Measurements from ENCODE around the gene BRCC3.

Gene BRCC3

DNA sequence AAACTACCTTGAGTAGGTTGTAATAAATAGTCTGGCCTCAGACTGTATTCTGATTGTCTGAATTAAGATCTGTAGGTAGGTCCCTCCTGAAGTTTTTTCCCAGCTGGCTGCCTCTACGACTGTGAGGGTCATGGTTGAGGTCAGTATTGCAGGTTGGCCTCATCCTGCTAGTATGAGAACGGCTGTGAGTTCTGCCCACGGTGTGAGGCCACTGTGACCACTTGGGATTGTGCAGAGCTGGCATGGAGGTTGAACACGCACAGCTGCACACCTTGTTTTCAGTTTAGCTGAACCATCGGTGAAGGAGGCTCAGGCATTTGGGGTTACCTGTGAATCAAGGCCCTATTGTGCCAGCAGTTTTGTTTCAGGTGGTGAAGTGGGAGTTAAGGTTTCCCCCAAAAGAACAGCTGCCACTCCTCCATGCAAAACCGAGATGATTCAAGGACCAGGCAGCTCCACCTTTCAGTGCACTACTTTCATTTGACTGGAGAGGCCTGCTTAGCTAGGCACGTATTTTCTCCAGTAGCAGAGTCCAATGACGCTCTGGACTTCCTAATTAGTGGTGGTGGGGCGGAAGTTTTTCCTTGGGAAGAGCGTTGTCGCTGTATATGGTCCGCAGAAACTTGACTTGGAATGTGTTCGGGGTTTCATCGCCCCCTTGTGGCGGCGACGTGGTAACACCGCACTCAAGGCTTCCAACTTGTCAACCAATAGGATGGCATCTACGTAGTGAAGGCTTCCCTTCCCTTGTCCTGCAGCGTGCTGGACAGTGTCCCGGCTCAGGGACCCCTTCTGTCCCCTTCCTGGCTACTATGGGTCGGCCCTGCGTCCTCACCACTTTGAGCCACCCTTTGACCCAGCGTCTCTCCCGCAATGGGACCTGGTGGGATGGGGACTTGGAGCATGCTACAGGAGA, 14.2 kb upstream of the BRCC3 start:
- peak in 1 of 2 experiments; percentile 33 for DNase-seq (ENCODE audit: low read depth in 2 of 2)

GRCh38 chrX:155061760-155062159, 9.5 kb upstream of the BRCC3 start:
- DNase-seq (ENCODE audit: low read depth in 2 of 2) = no peak

GRCh38 chrX:155065035-155065734, 6.1 kb upstream of the BRCC3 start:
- no peak for DNase-seq (ENCODE audit: low read depth in 2 of 2)

GRCh38 chrX:155068165-155068564, 3.1 kb upstream of the BRCC3 start:
- DNase-seq (ENCODE audit: low read depth in 2 of 2) = no peak

- no peak for DNase-seq (ENCODE audit: low read depth in 2 of 2)
Measured at GRCh38 chrX:155069414-155069813, 1.9 kb upstream of the BRCC3 start.

DNA sequence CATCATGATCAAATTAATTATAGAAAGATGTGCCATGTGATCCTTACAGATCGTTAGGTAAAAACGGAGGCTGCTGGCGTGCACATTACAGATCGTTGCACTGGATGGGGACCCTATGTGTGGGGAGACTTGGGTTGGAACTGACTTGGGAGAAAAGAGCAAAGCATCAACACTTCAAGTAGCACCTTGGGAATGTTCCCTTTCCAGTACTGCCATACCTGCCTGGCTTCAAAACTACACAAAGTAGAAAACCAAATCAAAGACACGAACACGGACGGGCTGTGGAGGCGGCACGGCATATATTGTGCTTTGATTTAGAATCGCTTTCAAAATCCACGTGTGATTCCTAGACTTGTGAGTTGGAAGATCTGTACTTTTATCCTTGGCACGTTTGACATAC, 1.3 kb upstream of the BRCC3 start:
- DNase-seq (ENCODE audit: low read depth in 2 of 2) = no peak

DNA sequence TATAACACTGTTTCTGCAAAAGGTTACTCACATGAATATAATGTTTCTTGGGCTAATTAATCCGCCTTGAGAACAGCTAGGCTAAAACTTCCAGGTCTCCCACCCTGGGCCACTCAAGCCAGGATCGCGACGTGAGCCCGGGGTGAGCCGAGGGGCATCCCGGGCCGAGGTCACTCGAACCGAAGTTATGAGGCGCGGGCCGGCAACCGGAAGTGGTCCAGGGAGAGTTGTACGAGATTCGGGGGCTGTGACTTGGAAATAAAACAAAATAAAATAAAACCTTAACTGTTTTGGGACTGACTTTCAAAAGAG, 689 bp upstream of the BRCC3 start:
- DNase-seq (ENCODE audit: low read depth in 2 of 2) = no peak

- no peak for DNase-seq (ENCODE audit: low read depth in 2 of 2)
Measured at GRCh38 chrX:155071694-155072280, 479 bp downstream of the BRCC3 start.

DNA sequence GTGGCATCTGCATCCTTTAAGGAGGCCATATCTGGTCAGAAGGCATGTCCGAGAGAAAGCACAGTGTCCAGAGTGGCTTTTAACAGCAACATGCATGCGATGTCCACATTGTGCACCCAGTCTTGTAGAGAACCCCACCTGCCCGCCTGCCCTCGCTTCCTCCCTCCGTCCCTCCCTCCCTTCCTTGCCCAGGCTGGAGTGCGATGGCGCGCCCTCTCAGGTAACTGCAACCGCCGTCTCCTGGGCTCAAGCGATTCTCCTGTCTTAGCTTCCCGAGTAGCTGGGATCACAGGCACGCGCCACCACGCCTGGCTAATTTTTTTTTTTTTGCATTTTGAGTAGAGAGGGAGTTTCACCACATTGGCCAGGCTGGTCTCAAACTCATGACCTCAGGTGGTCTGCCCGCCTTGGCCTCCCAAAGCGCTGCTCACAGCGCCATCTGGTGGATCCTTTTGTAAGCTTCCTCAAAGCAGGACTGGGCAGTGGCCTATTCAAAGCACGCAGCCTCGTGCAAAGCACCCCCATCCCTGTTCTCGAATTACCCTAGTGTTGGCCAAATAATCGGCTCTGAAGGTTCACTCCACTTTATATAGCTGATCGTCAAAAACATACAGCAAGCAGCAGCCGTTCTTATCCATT, 15.0 kb downstream of the BRCC3 start:
- DNase-seq (ENCODE audit: low read depth in 2 of 2) = no peak

- no peak for DNase-seq (ENCODE audit: low read depth in 2 of 2)
Measured at GRCh38 chrX:155086961-155087735, 15.8 kb downstream of the BRCC3 start.

GRCh38 chrX:155094468-155095061, 23.3 kb downstream of the BRCC3 start:
- no peak for DNase-seq (ENCODE audit: low read depth in 2 of 2)

GRCh38 chrX:155105919-155106318, 34.6 kb downstream of the BRCC3 start:
- no peak for DNase-seq (ENCODE audit: low read depth in 2 of 2)

GRCh38 chrX:155108427-155108826, 37.1 kb downstream of the BRCC3 start:
- DNase-seq (ENCODE audit: low read depth in 2 of 2) = no peak

DNA sequence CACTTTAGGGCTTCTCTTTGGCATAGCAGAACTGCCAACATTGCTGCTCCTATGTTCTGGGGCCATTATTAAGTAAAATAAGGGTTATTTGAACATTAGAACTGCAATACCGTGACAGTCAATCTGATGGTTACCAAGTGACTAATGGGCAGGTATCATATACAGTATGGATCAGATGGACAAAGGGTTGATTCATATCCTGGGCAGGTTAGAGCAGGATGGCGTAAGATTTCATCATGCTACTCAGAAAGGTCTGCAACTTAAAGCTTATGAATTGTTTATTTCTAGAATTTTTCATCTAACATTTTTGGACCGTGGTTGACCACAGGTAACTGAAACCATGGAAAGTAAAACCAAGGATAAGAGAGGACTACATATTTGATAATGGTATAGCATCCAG, 40.9 kb downstream of the BRCC3 start:
- no peak for DNase-seq (ENCODE audit: low read depth in 2 of 2)

DNA sequence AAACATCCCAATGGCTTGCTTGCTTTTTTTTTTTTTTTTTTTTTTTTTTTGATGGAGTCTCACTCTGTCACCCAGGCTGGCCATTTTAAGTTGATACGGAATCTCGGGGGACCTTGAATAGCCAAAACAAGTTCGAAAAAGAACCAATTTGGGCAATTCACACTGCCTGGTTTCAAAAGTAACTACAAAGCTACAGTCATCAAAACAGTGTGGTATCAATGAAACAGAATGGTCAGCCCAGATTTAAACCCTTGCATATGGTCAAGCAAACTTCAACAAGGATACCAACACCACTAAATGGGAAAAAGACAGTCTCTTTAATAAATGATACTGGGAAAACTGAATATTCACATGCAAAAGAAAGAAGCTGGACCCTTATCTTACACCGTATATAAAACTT, 41.8 kb downstream of the BRCC3 start:
- DNase-seq (ENCODE audit: low read depth in 2 of 2) = no peak

GRCh38 chrX:155115174-155115819, 44.0 kb downstream of the BRCC3 start:
- DNase-seq (ENCODE audit: low read depth in 2 of 2) = no peak

DNA sequence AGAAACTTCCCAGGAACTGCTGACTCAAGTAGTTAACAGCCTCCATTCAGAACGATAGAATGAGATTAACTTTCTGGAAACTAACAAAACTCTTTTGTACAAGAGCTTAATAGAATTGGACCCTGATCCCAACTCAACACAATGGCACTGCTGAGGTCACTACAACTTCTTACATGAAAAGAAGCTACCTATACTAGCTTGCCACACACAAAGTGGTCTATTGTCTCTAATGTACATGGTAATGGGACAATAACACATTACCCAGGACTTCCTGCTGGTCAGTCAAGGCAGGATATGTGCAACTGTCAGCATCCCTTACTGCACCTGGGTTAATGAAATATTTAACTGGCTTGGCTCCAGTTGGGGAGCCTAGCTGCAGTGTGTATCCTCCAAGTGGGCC, 56.2 kb downstream of the BRCC3 start:
- no peak for DNase-seq (ENCODE audit: low read depth in 2 of 2)

DNA sequence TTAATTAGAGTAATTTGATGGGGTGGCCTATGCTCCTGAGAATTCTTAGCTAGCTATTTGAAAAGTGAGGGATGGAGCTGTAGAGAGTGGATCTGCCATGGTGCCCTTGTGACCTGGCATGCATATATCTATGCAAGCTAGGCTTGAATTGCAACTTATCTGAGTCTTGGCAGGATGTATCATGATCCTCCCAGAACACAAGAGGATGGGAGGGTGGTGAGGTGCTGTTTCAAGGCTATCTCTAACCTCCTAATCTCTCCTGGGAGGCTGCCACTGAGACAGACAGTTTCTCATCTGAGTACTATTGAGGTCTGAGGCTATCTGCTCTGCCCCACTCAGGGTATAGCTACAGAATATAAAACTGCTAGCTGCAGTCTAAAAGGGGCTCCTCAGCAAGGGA, 56.6 kb downstream of the BRCC3 start:
- DNase-seq (ENCODE audit: low read depth in 2 of 2) = no peak

DNA sequence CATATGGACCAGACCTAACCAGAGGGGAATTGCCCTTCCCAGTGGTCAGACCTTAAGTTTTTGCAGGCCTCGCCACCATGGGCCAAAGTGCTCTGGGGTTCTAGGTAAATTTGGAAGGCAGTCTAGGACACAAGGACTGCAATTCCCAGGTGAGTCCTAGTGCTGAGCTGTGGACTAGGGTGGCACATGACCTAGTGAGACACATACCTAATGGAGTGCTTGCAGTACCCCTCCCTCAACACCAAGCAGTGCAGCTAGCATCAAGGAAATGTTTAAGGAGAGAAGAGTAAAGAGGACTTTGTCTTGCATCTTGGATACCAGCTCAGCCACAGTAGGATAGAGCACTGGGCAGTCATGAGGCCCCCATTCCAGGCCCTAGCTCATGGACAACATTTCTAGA, 60.8 kb downstream of the BRCC3 start:
- DNase-seq (ENCODE audit: low read depth in 2 of 2) = no peak

DNA sequence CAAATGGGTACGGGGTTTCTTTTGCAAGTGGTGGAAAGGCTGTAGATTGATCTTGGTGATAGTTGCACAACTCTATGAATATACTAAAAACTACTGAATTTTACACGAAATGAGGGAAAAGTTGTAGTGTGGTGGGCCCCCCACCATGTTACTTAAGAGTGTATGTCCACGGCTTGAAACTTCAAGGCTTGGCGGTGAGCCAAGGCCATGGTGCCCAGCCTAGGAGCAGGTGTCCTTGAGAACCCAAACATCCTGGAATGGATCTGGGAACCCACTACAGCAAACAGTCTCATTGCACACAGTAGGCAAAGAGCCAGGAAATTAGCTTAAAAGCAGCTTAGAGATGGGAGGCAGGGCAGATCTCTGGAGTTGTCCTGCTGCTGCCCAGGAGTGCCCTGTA, 62.9 kb downstream of the BRCC3 start:
- no peak for DNase-seq (ENCODE audit: low read depth in 2 of 2)
